Stimulated activated CD4-positive, alpha-beta T cell treated with anti-CD3 and anti-CD28 coated beads, Interleukin-12 subunit alpha, Interleukin-12 subunit beta, amount 100 ng/mL, for 48 hours (primary cell): ENCODE measurements around the gene KHDRBS2.

Experiments
- DNase-seq, 3 donors: peaks; one replicate each; pipeline ENCODE4 v3.0.0-alpha.2; 2020; ENCODE audit warnings: low read depth in 2 of 3, low spot score in 1 of 3

Gene KHDRBS2

DNA sequence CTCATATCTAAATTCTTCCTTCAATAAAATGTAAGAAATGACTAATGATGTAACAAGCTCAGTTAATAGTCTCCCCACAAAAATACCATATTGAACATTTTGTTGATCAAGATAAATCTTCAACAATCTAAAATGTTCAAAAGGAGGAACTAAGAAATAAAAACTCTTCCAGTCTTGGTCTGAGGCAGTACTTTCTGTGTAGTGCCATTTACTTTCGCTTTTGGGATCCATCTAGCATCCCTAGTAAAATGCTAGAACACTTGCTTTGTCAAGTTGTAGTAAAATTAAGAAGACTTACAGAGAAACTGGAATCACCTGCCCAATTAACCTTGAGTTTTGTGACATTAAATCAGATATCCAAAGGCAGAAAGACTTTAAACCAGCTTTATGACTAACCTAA lies 246.4 kb downstream of the KHDRBS2 start:
- DNase-seq, result no peak

DNA sequence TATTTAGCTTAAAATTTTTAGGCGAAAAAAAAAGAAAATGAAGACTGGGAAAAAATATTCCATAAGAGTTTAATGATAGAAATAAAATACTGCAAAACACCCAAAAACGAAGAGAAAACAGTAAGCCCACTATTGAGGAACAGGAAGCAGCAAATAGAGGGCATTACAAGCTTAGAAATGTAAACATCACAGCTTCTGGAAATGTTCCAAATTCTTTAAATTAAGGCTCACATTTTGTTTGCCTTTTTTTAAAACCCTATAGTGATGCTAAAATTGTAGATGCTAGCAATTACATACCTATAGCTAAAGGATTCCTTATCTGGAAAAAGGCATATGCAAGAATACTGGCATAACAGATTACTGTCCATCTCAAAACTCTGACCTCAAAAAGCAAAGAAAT lies 248.6 kb downstream of the KHDRBS2 start:
- no peak for DNase-seq

DNA sequence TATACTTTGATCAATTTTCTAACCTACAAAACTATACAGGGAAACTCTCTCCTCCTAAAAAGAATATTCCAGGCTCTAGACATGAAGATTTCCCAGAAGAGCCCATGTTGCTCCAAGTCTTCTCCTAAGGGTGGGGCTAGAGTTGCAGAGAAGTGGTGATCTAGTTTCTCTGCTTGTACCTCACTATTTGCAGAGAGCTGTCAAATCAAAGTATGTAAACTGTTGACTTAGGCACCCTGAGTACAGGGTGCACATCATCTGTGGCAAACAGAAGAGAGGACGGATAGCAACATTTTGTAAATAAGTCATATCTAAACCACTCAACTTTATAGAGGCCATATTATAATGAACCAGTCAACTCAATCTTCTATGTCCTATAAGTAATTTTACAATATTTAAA lies 250.1 kb downstream of the KHDRBS2 start:
- no peak for DNase-seq

DNA sequence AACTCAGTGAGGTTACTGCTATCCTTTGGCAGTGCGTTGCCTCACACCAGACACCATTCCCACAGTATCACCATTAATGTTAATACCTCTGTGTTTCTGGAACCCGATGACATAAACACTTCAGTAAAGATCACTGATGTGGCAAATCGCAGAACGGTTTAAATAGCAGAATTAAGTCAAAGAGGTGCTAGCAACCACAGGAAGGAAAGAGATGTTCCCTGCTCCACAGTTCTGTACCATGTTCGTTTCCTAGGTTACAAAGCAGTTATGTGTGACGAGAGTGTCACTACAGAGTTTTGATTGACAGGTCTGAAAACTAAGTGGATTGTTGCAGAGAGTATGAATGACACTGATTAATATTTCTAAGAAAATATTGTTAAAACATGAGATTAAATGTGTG lies 272.3 kb downstream of the KHDRBS2 start:
- DNase-seq, result no peak

DNA sequence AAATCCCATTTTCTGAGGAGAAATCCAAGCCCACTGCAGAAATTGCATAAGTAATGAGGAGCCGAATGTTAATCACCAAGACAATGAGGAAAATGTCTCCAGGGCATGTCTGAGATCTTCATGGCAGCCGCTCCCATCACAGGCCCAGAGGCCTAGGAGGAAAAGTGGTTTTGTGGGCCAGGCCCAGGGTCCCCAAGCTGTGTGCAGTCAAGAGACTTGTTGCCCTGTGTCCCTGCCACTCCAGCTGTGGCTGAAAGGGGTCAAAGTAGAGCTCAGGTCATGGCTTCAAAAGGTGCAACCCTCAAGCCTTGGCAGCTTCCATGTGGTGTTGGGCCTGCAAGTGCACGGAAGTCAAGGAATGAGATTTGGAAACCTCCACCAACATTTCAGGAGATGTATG lies 276.6 kb downstream of the KHDRBS2 start:
- DNase-seq, result no peak

DNA sequence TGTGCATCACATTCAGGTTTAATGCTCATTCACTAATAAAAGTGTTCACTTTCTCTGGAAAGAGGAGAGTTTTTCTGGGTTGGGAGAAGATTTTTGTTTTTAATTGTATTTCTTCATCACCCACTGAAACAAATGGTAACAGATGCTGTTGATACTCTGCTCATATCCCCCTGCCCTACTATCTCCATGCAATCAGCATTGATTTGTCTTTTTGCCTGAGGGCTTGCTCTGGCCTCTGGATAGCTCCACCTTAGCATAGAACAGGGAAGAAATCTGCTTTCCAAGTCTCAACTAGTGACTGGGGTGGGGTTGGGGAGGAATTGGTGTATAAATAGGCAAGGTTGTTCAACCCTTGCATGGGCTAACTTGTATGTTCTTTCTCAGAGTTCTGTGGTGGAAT lies 296.4 kb downstream of the KHDRBS2 start:
- no peak for DNase-seq

DNA sequence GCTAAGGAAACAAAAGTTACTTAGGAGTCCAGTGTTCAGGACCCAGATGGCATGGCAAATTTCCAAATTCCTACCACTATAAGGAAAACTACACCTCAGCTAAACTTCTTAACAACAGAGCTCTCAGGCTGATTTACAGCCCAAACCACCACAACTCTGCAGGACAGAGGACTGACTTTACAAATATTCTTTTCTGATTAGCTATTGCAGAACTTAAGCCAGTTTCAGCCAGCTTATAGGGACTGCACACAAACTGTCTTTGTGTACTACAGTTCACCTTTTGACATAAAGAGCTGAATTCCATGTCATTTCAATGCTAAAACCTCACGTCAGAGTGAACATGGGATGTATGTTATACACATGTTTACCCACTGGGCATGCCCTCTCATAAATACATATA lies 305.4 kb downstream of the KHDRBS2 start:
- no peak for DNase-seq

DNA sequence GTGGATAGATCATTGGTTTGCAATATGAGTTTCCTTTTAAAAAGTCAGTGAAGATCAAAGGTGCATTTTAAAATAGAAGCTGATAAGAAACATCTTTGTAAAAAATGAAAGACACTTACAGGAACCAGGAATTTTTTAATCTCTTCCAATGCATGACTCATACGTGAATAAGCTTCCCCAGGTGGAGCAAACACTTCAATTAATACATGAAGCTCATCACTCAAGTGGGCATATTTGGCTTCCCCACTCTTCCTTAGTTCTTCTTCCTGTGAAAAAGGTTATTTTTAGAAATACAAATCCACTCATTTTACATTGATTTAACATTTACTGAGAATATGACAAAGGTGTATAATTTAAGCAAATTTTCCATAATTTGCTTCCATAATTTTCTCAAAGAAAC lies 308.1 kb downstream of the KHDRBS2 start:
- DNase-seq, result no peak

DNA sequence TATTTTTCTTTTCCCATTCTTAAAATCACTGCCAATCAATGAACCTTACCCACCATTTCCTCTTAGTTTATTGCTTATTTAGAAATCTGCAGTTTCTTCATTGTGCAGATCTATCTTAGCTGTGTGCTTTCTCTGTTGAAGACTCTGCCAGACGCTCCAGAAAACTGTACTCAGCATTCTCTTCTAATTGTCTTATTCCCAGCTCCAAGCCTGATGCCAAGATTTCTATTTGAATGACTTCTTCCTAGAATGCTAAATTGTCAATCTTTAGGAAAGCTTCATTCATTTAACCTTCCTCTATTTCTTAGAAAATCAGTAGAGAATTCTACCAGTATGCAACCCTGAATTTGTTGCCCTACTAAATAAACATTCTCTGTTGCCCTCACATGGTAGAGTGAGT lies 308.9 kb downstream of the KHDRBS2 start:
- DNase-seq, result no peak

DNA sequence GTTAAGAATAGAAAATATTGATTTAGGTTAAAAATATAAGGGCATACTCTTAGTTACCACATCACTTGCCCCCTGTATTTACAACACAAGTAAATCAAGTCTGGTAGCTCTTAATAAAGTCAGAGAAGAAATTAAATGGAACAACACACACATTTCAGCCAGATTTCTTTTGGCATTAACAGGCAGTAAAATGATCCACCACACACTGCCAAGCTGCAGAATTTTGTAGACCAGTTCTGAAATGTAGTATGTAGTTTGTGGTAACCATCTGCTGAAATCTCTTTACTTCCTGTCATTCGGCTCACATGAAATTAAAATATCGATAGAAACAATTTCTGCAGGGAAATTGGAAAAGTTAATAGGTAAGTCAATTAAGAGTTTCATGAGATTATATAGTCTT lies 326.8 kb downstream of the KHDRBS2 start:
- DNase-seq, result no peak

DNA sequence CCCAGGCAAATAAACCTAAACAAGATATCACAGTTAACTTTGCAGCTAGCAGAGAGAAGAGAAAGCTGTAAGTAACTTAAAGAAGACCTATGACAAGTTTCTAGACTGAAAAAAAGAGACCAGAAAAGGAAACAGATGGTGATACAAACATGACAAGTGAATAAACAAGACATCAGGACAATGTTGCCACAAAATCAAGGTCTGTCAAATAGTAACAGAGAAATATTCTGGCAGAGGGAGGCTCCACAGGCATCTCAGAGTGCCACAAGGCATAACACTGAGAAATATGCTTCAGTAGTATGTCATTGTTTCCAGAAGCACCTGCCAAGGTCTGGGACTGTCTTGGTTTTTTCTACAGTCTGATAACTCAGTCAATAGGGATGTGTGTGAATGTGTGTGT lies 332.2 kb downstream of the KHDRBS2 start:
- DNase-seq, result no peak

DNA sequence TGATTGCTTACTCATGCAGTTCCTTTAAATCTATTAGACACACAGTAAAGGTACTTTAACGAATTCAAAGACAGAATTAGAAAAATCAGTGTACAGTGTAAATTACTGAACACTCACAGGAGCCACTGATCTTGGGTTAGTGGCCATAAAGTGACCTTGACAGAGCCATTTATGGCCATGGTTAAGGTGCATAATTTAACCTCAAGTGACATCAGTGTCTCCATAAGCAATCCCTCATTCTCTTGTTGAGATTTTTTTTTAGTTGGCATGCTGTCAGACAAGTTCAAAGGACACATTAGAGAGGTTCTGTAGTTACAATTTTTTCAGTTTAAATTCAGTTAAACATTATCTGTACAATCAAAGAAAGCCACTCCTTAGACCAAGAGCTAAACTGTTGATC lies 334.4 kb downstream of the KHDRBS2 start:
- no peak for DNase-seq

DNA sequence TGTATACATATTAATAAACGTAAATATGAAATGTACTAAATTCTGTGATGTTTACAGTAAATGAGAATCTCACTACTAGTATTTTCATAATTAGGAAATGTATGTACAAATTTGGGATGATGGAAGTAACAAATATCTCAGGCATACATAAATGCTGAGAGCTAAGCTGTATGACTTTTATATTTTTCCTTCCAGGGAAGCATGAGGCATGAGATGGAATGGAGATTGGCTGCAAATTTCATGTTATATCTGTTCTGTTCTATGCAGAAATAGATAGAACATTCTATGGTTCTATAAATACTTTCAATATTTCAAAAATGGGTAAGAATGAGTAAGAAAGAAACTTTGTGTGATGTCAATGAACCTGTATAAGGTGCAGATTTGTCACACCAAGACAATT lies 335.2 kb downstream of the KHDRBS2 start:
- no peak for DNase-seq

DNA sequence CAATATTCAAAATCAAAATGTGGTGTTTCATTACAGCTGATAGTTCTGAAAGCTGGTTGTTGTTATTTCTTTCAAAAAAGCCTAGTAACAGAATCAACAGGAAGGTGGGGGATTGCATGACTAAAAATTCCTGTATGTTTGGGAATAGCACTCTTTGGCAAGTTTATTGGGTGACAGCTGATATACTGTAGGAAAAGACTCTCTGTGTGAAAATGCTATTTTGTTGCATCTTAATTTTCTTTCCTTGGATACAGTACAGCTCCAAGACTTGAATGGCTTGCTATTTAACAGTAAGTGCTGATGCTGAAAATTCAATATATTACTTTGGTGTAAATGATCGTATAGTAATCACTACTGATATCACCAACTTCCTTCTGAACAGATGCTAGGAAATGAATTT lies 336.1 kb downstream of the KHDRBS2 start:
- no peak for DNase-seq

DNA sequence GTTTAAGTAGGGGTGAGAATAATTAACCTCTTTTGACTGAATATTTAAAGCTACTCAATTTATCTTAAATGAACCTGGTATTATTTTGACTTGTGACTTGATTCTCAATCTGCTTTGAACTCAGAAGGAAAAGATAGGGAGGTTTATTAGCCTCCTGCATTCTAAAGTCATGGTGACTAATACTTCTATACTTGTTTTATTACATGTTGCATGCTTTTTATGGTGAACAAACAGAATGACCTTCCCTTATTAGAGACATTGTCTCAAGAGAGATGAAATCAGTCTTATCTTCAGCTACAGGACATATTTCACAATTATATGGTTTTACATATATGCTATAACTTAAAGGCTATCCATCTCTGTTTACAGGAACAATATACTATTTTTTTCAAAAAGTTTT lies 336.9 kb downstream of the KHDRBS2 start:
- DNase-seq, result no peak

DNA sequence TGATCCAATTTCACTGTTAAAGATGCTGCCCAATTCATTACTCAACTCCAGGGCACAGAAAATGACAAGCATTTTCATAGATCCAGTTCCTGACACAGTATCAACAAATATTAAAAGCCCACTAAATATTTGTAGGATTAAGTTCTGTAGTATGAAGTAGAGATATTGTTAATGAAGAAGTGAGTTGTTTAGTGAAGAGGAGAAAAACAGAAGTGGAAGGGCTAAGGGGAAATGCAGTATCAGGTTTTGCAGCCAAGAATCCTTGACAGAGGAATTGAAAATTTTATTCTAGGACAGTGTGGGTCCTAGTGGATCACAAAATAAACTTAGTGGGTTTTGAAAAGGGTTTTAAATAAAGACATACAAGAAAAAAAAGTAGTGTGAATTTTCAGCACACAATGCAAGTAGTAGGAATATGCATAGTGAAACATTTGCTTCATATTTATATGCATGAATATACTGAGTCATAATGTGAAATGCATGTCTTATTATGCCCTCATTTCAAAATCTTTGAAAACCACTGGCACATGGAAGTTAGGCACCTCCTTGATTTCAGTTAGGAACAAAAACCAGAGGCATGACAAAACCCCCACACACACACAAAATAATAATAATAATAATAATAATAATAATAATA lies 338.6 kb downstream of the KHDRBS2 start:
- DNase-seq, result no peak

DNA sequence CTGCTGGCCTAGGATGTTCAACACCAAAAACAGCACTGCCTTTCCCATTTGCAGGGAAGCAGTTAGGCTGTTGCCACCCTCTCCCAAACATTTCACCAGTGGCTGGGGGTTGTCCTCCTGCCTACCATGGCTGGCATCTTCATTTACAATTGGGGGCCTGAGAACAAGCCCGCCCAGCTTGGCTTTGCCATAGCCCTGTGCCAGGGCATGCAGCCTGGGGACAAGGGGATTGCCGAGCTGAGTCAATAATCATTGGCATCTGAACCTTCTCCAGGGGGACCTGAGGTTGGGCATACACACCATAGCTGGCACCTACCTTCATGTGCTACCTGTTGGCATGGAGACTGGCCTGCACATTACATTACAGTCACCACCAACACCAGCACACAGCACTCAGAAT lies 345.1 kb downstream of the KHDRBS2 start:
- no peak for DNase-seq

DNA sequence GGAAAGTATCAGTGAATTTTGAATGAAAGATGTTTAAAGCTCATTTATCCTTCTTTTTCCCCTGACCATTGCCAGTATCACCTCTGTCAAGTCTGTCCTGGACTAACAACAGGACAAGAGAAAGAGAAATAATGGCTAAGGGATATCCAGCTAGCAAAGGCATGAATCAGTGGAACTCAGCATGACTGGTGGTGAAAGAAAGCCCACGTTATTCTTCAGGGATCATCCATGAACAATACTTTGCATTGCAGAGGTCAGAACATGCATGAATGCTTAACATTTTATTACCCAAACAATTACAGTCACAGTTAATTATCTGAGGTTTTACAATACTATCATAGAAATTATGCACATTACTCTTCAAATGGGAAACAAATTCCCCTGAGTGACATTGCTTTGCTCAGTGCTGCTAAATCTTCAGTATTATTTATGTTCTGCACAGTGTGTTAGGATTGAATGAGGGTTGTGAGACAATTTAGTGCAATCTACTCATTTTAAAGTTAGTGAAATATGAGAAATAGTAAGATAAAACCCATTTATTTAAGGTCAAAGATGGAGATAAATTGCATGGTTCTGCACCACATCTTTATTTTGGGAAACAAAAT lies 350.7 kb downstream of the KHDRBS2 start:
- no peak for DNase-seq

DNA sequence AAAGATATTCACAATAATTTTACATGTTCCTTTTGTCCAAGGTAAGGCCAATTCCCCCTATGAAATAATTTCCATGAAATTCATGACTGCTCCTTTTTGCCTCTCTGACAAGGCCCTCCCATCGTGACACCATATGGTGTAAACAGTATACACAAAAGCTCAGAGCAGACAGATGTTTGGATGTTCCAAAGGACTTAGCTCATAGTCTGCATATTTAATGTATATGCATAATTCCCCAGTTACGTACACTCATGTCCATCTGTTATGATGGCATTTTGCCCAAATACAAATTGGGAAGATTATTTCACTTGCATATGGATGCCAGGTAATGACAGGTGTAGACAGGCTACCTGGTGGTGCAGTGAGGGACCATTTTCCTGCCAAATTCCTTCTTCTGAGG lies 376.5 kb downstream of the KHDRBS2 start:
- DNase-seq, result no peak

DNA sequence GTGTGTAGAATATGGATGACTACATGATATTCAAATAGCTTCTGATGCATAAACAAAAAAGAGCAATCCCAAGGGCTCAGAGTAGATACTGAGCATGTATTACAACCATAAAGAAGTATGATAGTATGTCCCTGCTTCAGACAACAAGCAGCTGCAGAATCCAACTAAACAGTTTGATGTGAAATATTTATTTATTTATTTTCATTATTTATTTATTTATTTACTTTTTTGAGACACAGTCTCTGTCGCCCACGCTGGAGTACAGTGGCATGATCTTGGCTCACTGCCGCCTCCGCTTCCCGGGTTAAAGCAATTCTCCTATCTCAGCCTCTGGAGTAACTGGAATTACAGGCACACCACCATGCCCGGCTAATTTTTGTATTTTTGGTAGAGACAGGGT lies 384.3 kb downstream of the KHDRBS2 start:
- no peak for DNase-seq

DNA sequence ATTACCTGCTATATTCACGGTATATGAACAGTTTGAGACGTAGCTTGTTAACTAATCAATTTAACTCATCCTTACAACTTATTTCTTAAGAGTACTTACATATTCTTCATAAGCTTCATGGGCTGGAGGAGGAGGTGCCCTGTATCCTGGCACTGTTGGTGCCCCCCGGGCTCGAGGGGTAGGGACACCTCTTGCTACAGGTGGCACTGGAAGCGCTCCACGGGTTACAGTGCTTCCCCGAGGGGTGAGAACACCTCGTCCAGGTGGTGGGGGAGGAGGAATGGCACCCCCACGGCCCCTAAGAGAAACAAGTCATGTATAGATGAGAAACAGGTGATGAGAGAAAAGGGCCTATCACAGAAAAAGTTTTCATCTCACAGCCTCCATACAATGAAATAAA lies 391.5 kb downstream of the KHDRBS2 start:
- DNase-seq, result no peak

DNA sequence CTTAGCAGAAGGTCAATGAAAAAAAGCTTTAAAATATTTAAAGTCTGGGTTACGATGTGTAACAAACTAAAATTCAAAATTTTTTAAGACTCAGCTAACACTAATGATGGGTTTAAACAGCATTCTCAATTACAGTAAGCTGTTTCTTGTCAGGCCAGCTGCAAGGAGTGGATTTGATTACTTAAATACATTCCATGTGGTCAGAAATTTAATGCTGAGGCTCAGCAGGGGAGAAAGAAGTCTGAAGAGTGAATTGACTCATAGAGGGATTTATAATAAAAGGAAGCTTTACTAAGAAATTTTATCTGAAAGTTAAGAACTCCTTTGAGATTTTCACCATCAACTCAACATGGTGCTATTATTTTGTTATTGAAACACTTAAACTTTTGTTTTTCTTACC lies 398.6 kb downstream of the KHDRBS2 start:
- no peak for DNase-seq

DNA sequence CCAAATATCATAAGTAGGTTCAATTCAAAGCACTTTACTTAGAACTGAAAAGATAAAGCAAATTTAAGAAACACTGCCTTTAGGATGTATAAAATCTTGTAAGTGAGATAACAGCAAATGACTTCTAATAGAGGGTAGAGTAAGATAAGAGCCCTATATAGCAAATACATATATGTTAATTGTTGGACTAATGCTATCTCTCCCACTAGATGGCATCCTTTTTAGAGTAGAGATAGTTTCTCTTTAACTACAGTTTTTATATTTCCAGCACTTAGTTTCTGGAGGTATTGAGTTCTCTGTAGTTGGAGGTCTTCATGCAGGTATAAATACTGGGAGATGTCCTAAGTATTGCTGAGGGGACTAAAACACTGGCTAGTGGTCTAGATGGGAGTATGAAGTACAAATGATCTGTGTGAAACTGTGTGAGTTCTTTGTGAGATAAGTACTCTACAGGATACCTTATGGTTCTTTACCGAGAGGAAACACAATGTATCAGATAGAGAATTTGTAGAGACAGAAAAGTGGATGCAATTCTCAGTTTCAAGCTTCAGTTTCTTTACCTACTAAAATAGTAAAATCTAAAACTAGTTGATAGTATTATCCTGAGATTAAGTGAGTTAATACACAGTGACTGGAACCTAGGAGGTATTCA lies 399.3 kb downstream of the KHDRBS2 start:
- no peak for DNase-seq
